ENCODE data around the gene NUPR1. TPM values are rescaled to one million over a fixed set of nuclear protein-coding genes. Genes with fewer than 3 reads are reported as not detected.
"Not testable (repeated sequence)": the region's sequence is repeated elsewhere in the genome, so short reads cannot be mapped to it uniquely, and the experiment has no call there.

Gene NUPR1
- total and polyA plus RNA-seq, 2 experiments from 2014 or later, result not detected

GRCh38 chr16:28505489-28506137 lies 33.2 kb downstream of the NUPR1 start:
- DNase-seq (ENCODE audit: low read depth in 1 of 2, low spot score in 1 of 2), result no peak
- no peak overlapping the region for H3K27ac ChIP-seq
- H3K4me1 ChIP-seq (ENCODE audit: low read depth), result no peaks in the 10 kb centered on the region
- no peaks in the 10 kb centered on the region for H3K36me3 ChIP-seq
- TF ChIP-seq, protein P1, sequence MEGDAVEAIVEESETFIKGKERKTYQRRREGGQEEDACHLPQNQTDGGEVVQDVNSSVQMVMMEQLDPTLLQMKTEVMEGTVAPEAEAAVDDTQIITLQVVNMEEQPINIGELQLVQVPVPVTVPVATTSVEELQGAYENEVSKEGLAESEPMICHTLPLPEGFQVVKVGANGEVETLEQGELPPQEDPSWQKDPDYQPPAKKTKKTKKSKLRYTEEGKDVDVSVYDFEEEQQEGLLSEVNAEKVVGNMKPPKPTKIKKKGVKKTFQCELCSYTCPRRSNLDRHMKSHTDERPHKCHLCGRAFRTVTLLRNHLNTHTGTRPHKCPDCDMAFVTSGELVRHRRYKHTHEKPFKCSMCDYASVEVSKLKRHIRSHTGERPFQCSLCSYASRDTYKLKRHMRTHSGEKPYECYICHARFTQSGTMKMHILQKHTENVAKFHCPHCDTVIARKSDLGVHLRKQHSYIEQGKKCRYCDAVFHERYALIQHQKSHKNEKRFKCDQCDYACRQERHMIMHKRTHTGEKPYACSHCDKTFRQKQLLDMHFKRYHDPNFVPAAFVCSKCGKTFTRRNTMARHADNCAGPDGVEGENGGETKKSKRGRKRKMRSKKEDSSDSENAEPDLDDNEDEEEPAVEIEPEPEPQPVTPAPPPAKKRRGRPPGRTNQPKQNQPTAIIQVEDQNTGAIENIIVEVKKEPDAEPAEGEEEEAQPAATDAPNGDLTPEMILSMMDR (IDR thresholded peaks at IDR 0.05; ENCODE audit: low read depth, low read length), result no peak
- H3K4me3 ChIP-seq, result no peak overlapping the region
- H3K9me3 ChIP-seq (ENCODE audit: low read depth), result no peaks in the 10 kb centered on the region
- peaks cover 12% of the 10 kb centered on the region for H3K27me3 ChIP-seq

DNA sequence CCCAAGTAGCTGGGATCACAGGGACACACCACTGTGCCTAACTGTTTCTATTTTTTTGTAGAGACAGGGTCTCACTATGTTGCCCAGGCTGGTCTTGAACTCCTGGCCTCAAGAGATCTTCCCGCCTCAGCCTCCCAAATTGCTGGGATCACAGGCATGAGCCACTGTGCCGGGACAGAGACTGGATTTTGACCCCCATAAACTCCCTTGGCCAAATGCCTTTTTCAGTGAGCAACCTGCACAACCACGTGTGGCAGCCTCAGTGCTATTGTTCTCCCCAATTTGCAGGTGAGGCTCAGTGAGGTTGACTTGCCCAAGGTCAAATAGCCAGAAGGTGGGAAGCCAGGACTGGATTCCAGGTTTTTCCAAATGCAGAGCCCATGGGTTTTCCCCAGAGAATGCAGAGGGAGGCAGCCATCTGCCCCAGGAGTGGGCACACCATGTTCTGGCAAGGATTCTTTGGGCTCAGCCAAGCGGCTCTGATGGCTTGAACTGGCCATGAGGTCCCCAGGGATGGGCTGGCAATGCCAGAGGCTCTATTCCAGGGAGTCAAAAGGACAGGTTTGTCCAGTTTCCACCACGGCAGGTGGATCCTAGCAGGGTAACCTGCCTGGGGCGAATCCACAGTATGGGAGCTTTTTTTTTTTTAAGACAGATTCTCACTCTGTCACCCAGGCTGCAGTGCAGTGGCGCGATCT lies 33.9 kb downstream of the NUPR1 start:
- no peaks in the 10 kb centered on the region for H3K4me1 ChIP-seq (ENCODE audit: low read depth)
- no peak overlapping the region for H3K27ac ChIP-seq
- no peak overlapping the region for H3K4me3 ChIP-seq
- DNase-seq (ENCODE audit: low read depth in 1 of 2, low spot score in 1 of 2), result no peak
- TF ChIP-seq, protein P1 (IDR thresholded peaks at IDR 0.05; ENCODE audit: low read depth, low read length), result no peak
- peaks cover 12% of the 10 kb centered on the region for H3K27me3 ChIP-seq
- no peaks in the 10 kb centered on the region for H3K36me3 ChIP-seq
- no peaks in the 10 kb centered on the region for H3K9me3 ChIP-seq (ENCODE audit: low read depth)

DNA sequence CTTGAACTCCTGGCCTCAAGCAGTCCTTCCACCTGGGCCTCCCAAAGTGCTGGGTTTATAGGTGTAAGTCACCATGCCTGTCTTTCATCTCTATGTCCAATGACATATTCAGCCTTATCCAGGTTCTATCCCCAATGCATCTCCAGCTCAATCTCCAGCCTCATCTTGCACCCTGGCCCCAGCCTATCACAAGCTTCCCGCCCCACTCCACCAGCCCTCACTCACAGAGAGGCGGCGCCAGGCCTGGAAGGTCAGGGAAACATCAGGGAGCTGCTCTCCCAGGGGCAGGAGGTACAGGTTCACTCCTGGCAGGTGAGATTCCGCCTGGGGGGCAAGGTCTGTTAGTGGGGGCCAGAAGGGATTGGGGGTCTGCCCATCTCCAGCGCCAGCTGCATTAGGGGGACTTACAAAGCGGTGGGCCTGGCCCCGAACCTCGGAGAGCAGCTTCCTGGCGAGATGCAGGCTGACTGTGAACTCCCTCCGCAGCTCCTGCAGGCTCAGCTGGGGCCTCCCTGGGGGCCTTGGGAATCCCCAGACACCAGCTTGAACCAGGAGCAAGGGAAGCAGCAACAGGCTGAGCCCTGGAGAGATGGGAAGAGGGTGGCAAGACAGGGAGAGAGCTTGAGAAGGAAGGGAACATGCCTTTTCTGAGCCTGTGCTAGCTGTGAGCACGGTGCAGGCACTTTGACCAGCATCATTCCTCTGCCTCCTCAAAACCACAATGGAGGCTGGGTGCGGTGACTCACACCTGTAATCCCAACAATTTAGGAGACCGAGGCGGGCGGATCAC lies 35.1 kb downstream of the NUPR1 start:
- H3K27me3 ChIP-seq, result peaks cover 12% of the 10 kb centered on the region
- no peak for DNase-seq (ENCODE audit: low read depth in 1 of 2, low spot score in 1 of 2)
- TF ChIP-seq, protein P1 (IDR thresholded peaks at IDR 0.05; ENCODE audit: low read depth, low read length), result no peak
- H3K4me3 ChIP-seq, result no peak overlapping the region
- H3K4me1 ChIP-seq (ENCODE audit: low read depth), result no peaks in the 10 kb centered on the region
- H3K9me3 ChIP-seq (ENCODE audit: low read depth), result no peaks in the 10 kb centered on the region
- no peak overlapping the region for H3K27ac ChIP-seq
- H3K36me3 ChIP-seq, result no peaks in the 10 kb centered on the region

DNA sequence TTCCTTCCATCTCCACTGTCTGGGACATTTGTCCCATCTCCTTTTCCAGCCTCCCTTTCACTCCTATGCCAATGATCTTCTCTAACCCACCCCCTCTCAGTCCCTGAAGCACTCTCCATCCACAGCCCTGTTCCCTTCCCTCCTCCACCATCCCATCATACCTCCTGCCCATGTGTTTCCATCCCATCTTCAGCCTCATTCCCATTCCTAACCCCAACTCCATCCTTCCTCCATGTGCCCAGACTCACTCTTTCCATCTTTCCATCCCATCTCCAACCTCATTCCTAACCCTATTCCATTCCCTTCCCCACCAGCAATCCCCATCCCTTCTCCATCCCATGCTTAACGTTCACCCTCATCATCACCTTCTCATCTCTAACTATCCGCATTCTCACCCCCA lies 36.5 kb downstream of the NUPR1 start:
- DNase-seq (ENCODE audit: low read depth in 1 of 2, low spot score in 1 of 2), result no peak
- H3K4me1 ChIP-seq (ENCODE audit: low read depth), result no peaks in the 10 kb centered on the region
- no peak overlapping the region for H3K27ac ChIP-seq
- H3K27me3 ChIP-seq, result peaks cover 12% of the 10 kb centered on the region
- TF ChIP-seq, protein P1 (IDR thresholded peaks at IDR 0.05; ENCODE audit: low read depth, low read length), result no peak
- no peaks in the 10 kb centered on the region for H3K9me3 ChIP-seq (ENCODE audit: low read depth)
- H3K36me3 ChIP-seq, result no peaks in the 10 kb centered on the region
- no peak overlapping the region for H3K4me3 ChIP-seq

- H3K27me3 ChIP-seq, result peaks cover 12% of the 10 kb centered on the region
- H3K9me3 ChIP-seq (ENCODE audit: low read depth), result no peaks in the 10 kb centered on the region
- no peaks in the 10 kb centered on the region for H3K4me1 ChIP-seq (ENCODE audit: low read depth)
- no peak overlapping the region for H3K27ac ChIP-seq
- H3K36me3 ChIP-seq, result no peaks in the 10 kb centered on the region
- DNase-seq (ENCODE audit: low read depth in 1 of 2, low spot score in 1 of 2), result no peak
- TF ChIP-seq, protein P1 (IDR thresholded peaks at IDR 0.05; ENCODE audit: low read depth, low read length), result no peak
- no peak overlapping the region for H3K4me3 ChIP-seq
These were observed 37.2 kb downstream of the NUPR1 start for GRCh38 chr16:28501258-28502232.

DNA sequence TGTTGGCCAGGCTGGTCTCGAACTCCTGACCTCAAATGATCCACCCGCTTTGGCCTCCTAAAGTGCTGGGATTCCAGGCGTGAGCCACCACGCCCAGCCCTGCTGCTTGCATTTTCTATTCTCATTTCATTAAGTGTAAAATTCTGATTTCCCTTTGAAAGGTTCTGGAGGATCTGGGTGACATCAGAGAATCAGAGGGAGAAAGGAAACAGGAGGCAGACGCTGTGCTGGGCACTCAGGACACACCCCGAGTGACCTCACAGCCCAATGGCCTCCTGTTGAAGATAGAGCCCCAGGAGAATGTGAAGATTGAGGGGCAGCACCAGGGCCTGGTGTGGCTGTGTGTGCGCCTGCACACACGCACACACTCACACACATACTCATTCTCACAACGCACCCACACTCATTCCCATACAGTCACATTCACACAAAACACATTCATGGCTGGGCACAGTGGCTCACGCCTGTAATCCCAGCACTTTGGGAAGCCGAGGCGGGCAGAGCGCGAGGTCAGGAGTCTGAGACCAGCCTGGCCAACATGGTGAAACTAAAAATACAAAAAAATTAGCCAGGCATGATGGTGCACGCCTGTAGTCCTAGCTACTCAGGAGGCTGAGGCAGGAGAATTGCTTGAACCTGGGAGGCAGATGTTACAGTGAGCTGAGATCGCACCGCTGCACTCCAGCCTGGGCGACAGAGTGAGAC lies 38.1 kb downstream of the NUPR1 start:
- not testable (repeated sequence) for H3K4me1 ChIP-seq (ENCODE audit: low read depth); H3K4me3 ChIP-seq; DNase-seq (ENCODE audit: low read depth in 1 of 2, low spot score in 1 of 2); H3K36me3 ChIP-seq; H3K27ac ChIP-seq; H3K9me3 ChIP-seq (ENCODE audit: low read depth); H3K27me3 ChIP-seq
